NOMO-1 (cell line): ENCODE results near the gene DDB1.
"Not testable (repeated sequence)": the region's sequence is repeated elsewhere in the genome, so short reads cannot be mapped to it uniquely, and the experiment has no call there.

ENCODE experiments used
- DNase-seq, 2 experiments: peaks; one replicate each; lab custom pipeline; 2025; ENCODE audit not compliant: unreplicated experiment in 2 of 2; lab: John Stamatoyannopoulos, UW

The DDB1 gene

GRCh38 chr11:61274084-61274483 is 58.8 kb downstream of the DDB1 start:
- DNase-seq, result no peak

GRCh38 chr11:61273178-61274078 is 59.5 kb downstream of the DDB1 start:
- no peak for DNase-seq

- no peak for DNase-seq
Observed at GRCh38 chr11:61272731-61273130, 60.2 kb downstream of the DDB1 start.

GRCh38 chr11:61270354-61271076 is 62.4 kb downstream of the DDB1 start:
- DNase-seq, result no peak

- no peak for DNase-seq
Observed at GRCh38 chr11:61268588-61269250, 64.2 kb downstream of the DDB1 start.

GRCh38 chr11:61267437-61267841 is 65.5 kb downstream of the DDB1 start:
- no peak for DNase-seq

- no peak for DNase-seq
Observed at GRCh38 chr11:61266602-61267001, 66.3 kb downstream of the DDB1 start.

- DNase-seq, result no peak
Observed at GRCh38 chr11:61265357-61265756, 67.5 kb downstream of the DDB1 start.

GRCh38 chr11:61264795-61265194 is 68.1 kb downstream of the DDB1 start:
- no peak for DNase-seq

- DNase-seq, result no peak
Observed at GRCh38 chr11:61264371-61264770, 68.5 kb downstream of the DDB1 start.

GRCh38 chr11:61259363-61259762 is 73.5 kb downstream of the DDB1 start:
- no peak for DNase-seq

- DNase-seq, result no peak
Observed at GRCh38 chr11:61258546-61258945, 74.4 kb downstream of the DDB1 start.

- DNase-seq, result no peak
Observed at GRCh38 chr11:61256710-61257482, 76.0 kb downstream of the DDB1 start.

GRCh38 chr11:61254403-61255025 is 78.4 kb downstream of the DDB1 start:
- peak; percentile 25 to 64 for DNase-seq

GRCh38 chr11:61252332-61252731 is 80.6 kb downstream of the DDB1 start:
- not testable (repeated sequence) for DNase-seq

GRCh38 chr11:61250796-61251765 is 81.8 kb downstream of the DDB1 start:
- DNase-seq, result not testable (repeated sequence)
